ENCODE data around the gene DUSP22.
A peak's percentile ranks its signal among the peaks of the same experiment; 100 is the strongest.

The DUSP22 gene

DNA sequence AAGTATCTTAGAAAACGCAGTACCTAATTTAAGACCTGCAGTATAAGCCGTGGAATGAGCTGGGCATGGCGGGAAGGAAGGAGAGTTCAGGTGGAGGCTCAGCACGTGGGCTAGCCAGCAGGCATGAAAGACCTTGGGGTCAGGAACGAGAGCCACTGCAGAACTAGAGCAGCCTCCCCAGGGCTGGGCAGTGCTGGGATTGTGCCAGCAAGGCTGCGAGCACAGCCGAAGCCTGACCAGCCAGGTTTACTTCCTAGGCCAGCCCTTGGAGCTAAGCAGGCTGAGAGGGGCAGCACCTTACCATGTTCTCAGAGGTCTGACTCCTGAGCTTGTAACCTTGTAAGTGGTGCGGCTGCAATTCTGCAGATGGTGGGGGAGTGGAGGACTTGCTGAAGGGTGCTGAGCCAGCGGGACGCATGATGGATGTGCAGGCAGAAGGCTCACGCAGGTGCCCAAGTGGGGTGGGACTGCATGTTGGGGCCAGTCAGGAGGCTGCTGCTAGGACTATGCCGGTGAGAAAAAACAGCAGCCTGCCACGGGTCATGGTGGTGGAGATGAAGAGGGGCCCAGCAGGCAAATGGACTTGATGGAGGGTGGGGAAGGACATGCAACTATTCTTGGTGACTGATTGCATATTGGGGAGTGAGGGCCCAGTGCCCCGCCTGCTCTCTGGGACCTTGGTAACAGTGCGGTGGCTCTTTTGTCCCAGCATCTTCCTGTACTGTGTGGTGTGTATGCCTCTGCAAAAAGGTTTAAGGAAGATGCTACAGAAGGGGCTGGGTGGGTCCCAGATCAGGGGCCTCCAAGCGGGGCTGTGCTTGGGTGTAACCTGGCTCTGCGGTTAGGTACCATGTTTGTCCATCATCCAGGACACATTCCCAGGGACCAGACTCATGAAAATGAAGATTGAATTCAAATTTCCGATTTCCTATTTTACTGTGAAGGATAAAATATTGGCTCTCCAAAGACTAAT is 61.6 kb downstream of the DUSP22 start:
- H3K79me1 ChIP-seq (ENCODE audit: low read length): no peaks in the 10 kb centered on the region

DNA sequence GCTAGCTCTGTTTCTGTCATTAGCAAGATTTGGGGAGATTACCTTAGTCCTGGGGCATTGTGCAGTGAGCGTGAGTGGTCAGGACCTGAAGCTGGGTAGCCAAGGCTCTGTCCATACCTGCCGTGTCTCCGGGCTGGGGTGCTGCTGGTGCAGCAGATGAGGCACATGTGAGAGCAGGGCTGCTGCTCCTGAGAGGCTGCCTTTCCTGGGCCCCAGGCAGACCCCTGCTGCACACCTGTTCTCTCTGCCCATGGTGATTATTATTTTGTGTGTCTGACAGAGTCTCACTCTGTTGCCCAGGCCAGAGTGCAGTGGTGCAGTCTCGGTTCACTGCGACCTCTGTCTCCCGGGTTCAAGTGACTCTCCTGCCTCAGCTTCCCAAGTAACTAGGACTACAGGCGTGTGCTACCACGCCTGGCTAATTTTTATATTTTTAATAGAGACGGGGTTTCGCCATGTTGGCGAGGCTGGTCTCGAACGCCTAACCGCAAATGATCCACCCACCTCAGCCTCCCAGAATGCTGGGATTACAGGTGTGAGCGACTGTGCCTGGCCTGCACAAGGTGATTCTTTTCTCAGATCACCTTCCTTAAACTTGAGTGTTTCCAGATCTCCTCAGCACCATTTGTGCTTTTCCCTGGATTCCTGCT is 62.5 kb downstream of the DUSP22 start:
- Histone ChIP-seq H3K79me1 (ENCODE audit: low read length) (no peaks in the 10 kb centered on the region), H3K14ac (ENCODE audit: low read length) (no peak overlapping the region), H3K27me3 (ENCODE audit: insufficient read depth, low read length) (no peaks in the 10 kb centered on the region), H3K79me2 (ENCODE audit: control insufficient read depth, insufficient read depth, low read length, poor library complexity) (no peaks in the 10 kb centered on the region), H2AK5ac (ENCODE audit: low read length) (no peak overlapping the region), H4K8ac (ENCODE audit: low read depth, low read length) (no peak overlapping the region), H3K36me3 (ENCODE audit: control insufficient read depth in 1 of 2, insufficient read depth in 2 of 2, low read length in 2 of 2) (peaks cover 0 to under 1% of the 10 kb centered on the region in 2 experiments), H3K18ac (ENCODE audit: low read length) (no peak overlapping the region), H2BK120ac (ENCODE audit: insufficient read depth, low read length, poor library complexity) (no peak overlapping the region), H2BK5ac (ENCODE audit: low read depth, low read length, poor library complexity) (no peak overlapping the region), H3K27ac (ENCODE audit: low read depth, low read length) (no peak overlapping the region), H4K12ac (ENCODE audit: low read depth, low read length) (no peak overlapping the region), H2AFZ (ENCODE audit: insufficient read depth, low read length, poor library complexity) (no peak overlapping the region), H4K91ac (ENCODE audit: low read depth, low read length) (no peak overlapping the region), H3K4me3 (ENCODE audit: low read depth, low read length) (no peak overlapping the region), H3K4me2 (ENCODE audit: low read length) (no peak overlapping the region), H3K4me1 (ENCODE audit: control insufficient read depth in 1 of 2, insufficient read depth in 2 of 2, low read length in 2 of 2) (no peaks in the 10 kb centered on the region), H3K9me3 (ENCODE audit: insufficient read depth, low read depth, low read length) (peaks cover 65% of the 10 kb centered on the region), H2BK12ac (ENCODE audit: low read length) (no peak overlapping the region), H3K4ac (ENCODE audit: low read depth, low read length) (no peak overlapping the region), H3K23ac (ENCODE audit: low read length) (no peak overlapping the region), H3K9ac (ENCODE audit: low read length) (no peak overlapping the region)
- DNase-seq: no peak
- WGBS (ENCODE audit: extremely low coverage, insufficient coverage, insufficient read length): no CpG with 5 or more reads among the region's 15 CpGs

More for the DNA sequence above, 61.6 kb downstream of the DUSP22 start:
- no CpG with 5 or more reads among the region's 18 CpGs for WGBS (ENCODE audit: extremely low coverage, insufficient coverage, insufficient read length)
- Histone ChIP-seq H2BK120ac (ENCODE audit: insufficient read depth, low read length, poor library complexity) (no peak overlapping the region), H4K12ac (ENCODE audit: low read depth, low read length) (no peak overlapping the region), H3K4me2 (ENCODE audit: low read length) (no peak overlapping the region), H2AFZ (ENCODE audit: insufficient read depth, low read length, poor library complexity) (no peak overlapping the region), H4K91ac (ENCODE audit: low read depth, low read length) (no peak overlapping the region), H3K9me3 (ENCODE audit: insufficient read depth, low read depth, low read length) (peaks cover 66% of the 10 kb centered on the region), H3K4me3 (ENCODE audit: low read depth, low read length) (peak overlapping the region; percentile 10), H3K14ac (ENCODE audit: low read length) (no peak overlapping the region), H3K4me1 (ENCODE audit: control insufficient read depth in 1 of 2, insufficient read depth in 2 of 2, low read length in 2 of 2) (no peaks in the 10 kb centered on the region), H3K4ac (ENCODE audit: low read depth, low read length) (no peak overlapping the region), H3K27me3 (ENCODE audit: insufficient read depth, low read length) (no peaks in the 10 kb centered on the region), H2AK5ac (ENCODE audit: low read length) (no peak overlapping the region), H3K27ac (ENCODE audit: low read depth, low read length) (no peak overlapping the region), H3K18ac (ENCODE audit: low read length) (no peak overlapping the region), H3K23ac (ENCODE audit: low read length) (no peak overlapping the region), H4K8ac (ENCODE audit: low read depth, low read length) (no peak overlapping the region), H3K9ac (ENCODE audit: low read length) (no peak overlapping the region), H2BK5ac (ENCODE audit: low read depth, low read length, poor library complexity) (no peak overlapping the region), H3K79me2 (ENCODE audit: control insufficient read depth, insufficient read depth, low read length, poor library complexity) (no peaks in the 10 kb centered on the region), H2BK12ac (ENCODE audit: low read length) (no peak overlapping the region), H3K36me3 (ENCODE audit: control insufficient read depth in 1 of 2, insufficient read depth in 2 of 2, low read length in 2 of 2) (peaks cover 2 to 4% of the 10 kb centered on the region in 2 experiments)
- DNase-seq: no peak

- no peak overlapping the region for H2BK5ac ChIP-seq (ENCODE audit: low read depth, low read length, poor library complexity)
- no peak overlapping the region for H3K9ac ChIP-seq (ENCODE audit: low read length)
- no peaks in the 10 kb centered on the region for H3K36me3 ChIP-seq (ENCODE audit: control insufficient read depth in 1 of 2, insufficient read depth in 2 of 2, low read length in 2 of 2)
- H3K27ac ChIP-seq (ENCODE audit: low read depth, low read length): no peak overlapping the region
- no peak overlapping the region for H3K4me3 ChIP-seq (ENCODE audit: low read depth, low read length)
- DNase-seq: no peak
- H3K4me2 ChIP-seq (ENCODE audit: low read length): no peak overlapping the region
- no peak overlapping the region for H3K4ac ChIP-seq (ENCODE audit: low read depth, low read length)
- no peak overlapping the region for H3K23ac ChIP-seq (ENCODE audit: low read length)
- no peak overlapping the region for H2BK12ac ChIP-seq (ENCODE audit: low read length)
- no peaks in the 10 kb centered on the region for H3K4me1 ChIP-seq (ENCODE audit: control insufficient read depth in 1 of 2, insufficient read depth in 2 of 2, low read length in 2 of 2)
- no peak overlapping the region for H3K18ac ChIP-seq (ENCODE audit: low read length)
- H4K91ac ChIP-seq (ENCODE audit: low read depth, low read length): no peak overlapping the region
- no peaks in the 10 kb centered on the region for H3K79me1 ChIP-seq (ENCODE audit: low read length)
- no peak overlapping the region for H2BK120ac ChIP-seq (ENCODE audit: insufficient read depth, low read length, poor library complexity)
- H4K12ac ChIP-seq (ENCODE audit: low read depth, low read length): no peak overlapping the region
- H3K9me3 ChIP-seq (ENCODE audit: insufficient read depth, low read depth, low read length): peaks cover 66% of the 10 kb centered on the region
- no peak overlapping the region for H4K8ac ChIP-seq (ENCODE audit: low read depth, low read length)
- no peaks in the 10 kb centered on the region for H3K27me3 ChIP-seq (ENCODE audit: insufficient read depth, low read length)
- no peak overlapping the region for H3K14ac ChIP-seq (ENCODE audit: low read length)
- H2AK5ac ChIP-seq (ENCODE audit: low read length): no peak overlapping the region
- H2AFZ ChIP-seq (ENCODE audit: insufficient read depth, low read length, poor library complexity): no peak overlapping the region
- no peaks in the 10 kb centered on the region for H3K79me2 ChIP-seq (ENCODE audit: control insufficient read depth, insufficient read depth, low read length, poor library complexity)
- WGBS (ENCODE audit: extremely low coverage, insufficient coverage, insufficient read length): no CpG with 5 or more reads among the region's 9 CpGs
Observed at GRCh38 chr6:355373-356208, 63.3 kb downstream of the DUSP22 start.

- Histone ChIP-seq H2BK5ac (ENCODE audit: low read depth, low read length, poor library complexity) (no peak overlapping the region), H3K4me1 (ENCODE audit: control insufficient read depth in 1 of 2, insufficient read depth in 2 of 2, low read length in 2 of 2) (no peaks in the 10 kb centered on the region), H3K27me3 (ENCODE audit: insufficient read depth, low read length) (no peaks in the 10 kb centered on the region), H4K12ac (ENCODE audit: low read depth, low read length) (no peak overlapping the region), H2BK12ac (ENCODE audit: low read length) (no peak overlapping the region), H3K4ac (ENCODE audit: low read depth, low read length) (no peak overlapping the region), H3K79me1 (ENCODE audit: low read length) (no peaks in the 10 kb centered on the region), H2AFZ (ENCODE audit: insufficient read depth, low read length, poor library complexity) (no peak overlapping the region), H2BK120ac (ENCODE audit: insufficient read depth, low read length, poor library complexity) (no peak overlapping the region), H3K27ac (ENCODE audit: low read depth, low read length) (no peak overlapping the region), H3K4me3 (ENCODE audit: low read depth, low read length) (no peak overlapping the region), H3K14ac (ENCODE audit: low read length) (no peak overlapping the region), H2AK5ac (ENCODE audit: low read length) (no peak overlapping the region), H3K36me3 (ENCODE audit: control insufficient read depth in 1 of 2, insufficient read depth in 2 of 2, low read length in 2 of 2) (no peaks in the 10 kb centered on the region), H3K9me3 (ENCODE audit: insufficient read depth, low read depth, low read length) (peaks cover 65% of the 10 kb centered on the region), H3K23ac (ENCODE audit: low read length) (no peak overlapping the region), H4K8ac (ENCODE audit: low read depth, low read length) (no peak overlapping the region), H3K18ac (ENCODE audit: low read length) (no peak overlapping the region), H4K91ac (ENCODE audit: low read depth, low read length) (no peak overlapping the region), H3K4me2 (ENCODE audit: low read length) (no peak overlapping the region), H3K79me2 (ENCODE audit: control insufficient read depth, insufficient read depth, low read length, poor library complexity) (no peaks in the 10 kb centered on the region), H3K9ac (ENCODE audit: low read length) (no peak overlapping the region)
- DNase-seq: no peak
- no CpG with 5 or more reads among the region's 11 CpGs for WGBS (ENCODE audit: extremely low coverage, insufficient coverage, insufficient read length)
Observed at GRCh38 chr6:356828-357251, 64.6 kb downstream of the DUSP22 start.
